SK-N-SH treated with all-trans-retinoic acid at 6 μM for 48 hours (cell line): ENCODE results near the gene LSAMP.

ENCODE experiments used
- ATAC-seq: fragments of 200-7000 bp; cut with Tn5 transposase; 3 replicates; pipeline ENCODE4 v1.9.1; 2020; ENCODE audit warnings: mild to moderate bottlenecking, moderate library complexity
- ARNTL ChIP-seq: fragments of 450-650 bp; formaldehyde crosslinking; IDR thresholded peaks from 2 replicates; pipeline ENCODE4 v1.5.0; 2020; ENCODE audit warnings: low read depth, mild to moderate bottlenecking, moderate library complexity, borderline replicate concordance
- BACH2 ChIP-seq: fragments of 250-450 bp; sonication (Bioruptor Pico); IDR thresholded peaks from 2 replicates; pipeline ENCODE4 v1.9.0; 2021; ENCODE audit warnings: mild to moderate bottlenecking, borderline replicate concordance
- CSDC2 ChIP-seq: fragments of 250-450 bp; sonication (Bioruptor Pico); IDR thresholded peaks from 2 replicates; pipeline ENCODE4 v1.5.0; 2020; ENCODE audit warnings: mild to moderate bottlenecking, moderate library complexity
- CSRNP3 ChIP-seq: fragments of 250-450 bp; sonication (Bioruptor Pico); IDR thresholded peaks from 2 replicates; pipeline ENCODE4 v1.5.1; 2021; ENCODE audit warnings: mild to moderate bottlenecking, moderate library complexity
- ESRRG ChIP-seq: fragments of 250-450 bp; sonication (Bioruptor Pico); IDR thresholded peaks from 2 replicates; pipeline ENCODE4 v1.6.1; 2021; ENCODE audit warnings: mild to moderate bottlenecking
- GLIS3 ChIP-seq: fragments of 250-450 bp; sonication (Bioruptor Pico); IDR thresholded peaks from 2 replicates; pipeline ENCODE4 v1.5.0; 2020; ENCODE audit warnings: mild to moderate bottlenecking, moderate library complexity
- ISL1 ChIP-seq: fragments of 250-450 bp; sonication (Bioruptor Pico); IDR thresholded peaks from 2 replicates; pipeline ENCODE4 v2.1.2; 2022; ENCODE audit warnings: mild to moderate bottlenecking, moderate library complexity
- OSR1 ChIP-seq: fragments of 250-450 bp; sonication (Bioruptor Pico); IDR thresholded peaks from 2 replicates; pipeline ENCODE4 v1.8.0; 2022; ENCODE audit warnings: moderate library complexity, mild to moderate bottlenecking, inconsistent platforms
- PATZ1 ChIP-seq: fragments of 250-450 bp; sonication (Bioruptor Pico); IDR thresholded peaks from 2 replicates; pipeline ENCODE4 v1.8.0; 2020; ENCODE audit warnings: mild to moderate bottlenecking, moderate library complexity, borderline replicate concordance
- PPARA ChIP-seq: fragments of 250-450 bp; sonication (Bioruptor Pico); IDR thresholded peaks from 2 replicates; pipeline ENCODE4 v1.5.0; 2020; ENCODE audit warnings: mild to moderate bottlenecking, borderline replicate concordance
- RARB ChIP-seq: fragments of 250-450 bp; sonication (Bioruptor Pico); IDR thresholded peaks from 2 replicates; pipeline ENCODE4 v1.8.0; 2021; ENCODE audit warnings: mild to moderate bottlenecking, moderate library complexity
- SNAI2 ChIP-seq: fragments of 250-450 bp; sonication (Bioruptor Pico); IDR thresholded peaks from 2 replicates; pipeline ENCODE4 v1.5.0; 2020; ENCODE audit warnings: mild to moderate bottlenecking, moderate library complexity
- TCF4 ChIP-seq: fragments of 250-450 bp; sonication (Bioruptor Pico); IDR thresholded peaks from 2 replicates; pipeline ENCODE4 v1.8.0; 2021; ENCODE audit warnings: mild to moderate bottlenecking, moderate library complexity, borderline replicate concordance
- TOX ChIP-seq: fragments of 250-450 bp; sonication (Bioruptor Pico); IDR thresholded peaks from 2 replicates; pipeline ENCODE4 v1.8.0; 2021; ENCODE audit warnings: mild to moderate bottlenecking, moderate library complexity, borderline replicate concordance
- ZC3H10 ChIP-seq: fragments of 250-450 bp; sonication (Bioruptor Pico); IDR thresholded peaks from 2 replicates; pipeline ENCODE4 v1.5.1; 2021; ENCODE audit warnings: mild to moderate bottlenecking, moderate library complexity
- ZFP30 ChIP-seq: fragments of 450-650 bp; formaldehyde crosslinking; IDR thresholded peaks from 2 replicates; pipeline ENCODE4 v1.5.0; 2022; ENCODE audit warnings: mild to moderate bottlenecking, moderate library complexity
- ZNF565 ChIP-seq: fragments of 450-650 bp; formaldehyde crosslinking; conservative IDR thresholded peaks from 2 replicates; pipeline ENCODE4 v1.5.0; 2020; ENCODE audit warnings: low read depth, mild to moderate bottlenecking, moderate library complexity
- ZNF70 ChIP-seq: fragments of 450-650 bp; formaldehyde crosslinking; IDR thresholded peaks from 2 replicates; pipeline ENCODE4 v1.5.0; 2020; ENCODE audit warnings: mild to moderate bottlenecking, moderate library complexity
- ZNF8 ChIP-seq: fragments of 450-650 bp; formaldehyde crosslinking; IDR thresholded peaks from 2 replicates; pipeline ENCODE4 v1.5.0; 2020; ENCODE audit warnings: mild to moderate bottlenecking, moderate library complexity
- TF ChIP-seq, protein P1 (sequence below): fragments of 250-450 bp; sonication (Bioruptor Pico); IDR thresholded peaks from 2 replicates; pipeline ENCODE4 v1.5.1; 2020; ENCODE audit warnings: low read depth, mild to moderate bottlenecking, moderate library complexity
- TF ChIP-seq, protein P2 (sequence below): fragments of 250-450 bp; sonication (Bioruptor Pico); IDR thresholded peaks from 2 replicates; pipeline ENCODE4 v1.8.0; 2021; ENCODE audit warnings: low read depth, mild to moderate bottlenecking, moderate library complexity, borderline replicate concordance

The LSAMP gene

GRCh38 chr3:116037954-116038911, 407.1 kb downstream of the LSAMP start:
- TF ChIP-seq ZNF8 (CRISPR knock-in tag) = no peak
- TF ChIP-seq, protein P1, sequence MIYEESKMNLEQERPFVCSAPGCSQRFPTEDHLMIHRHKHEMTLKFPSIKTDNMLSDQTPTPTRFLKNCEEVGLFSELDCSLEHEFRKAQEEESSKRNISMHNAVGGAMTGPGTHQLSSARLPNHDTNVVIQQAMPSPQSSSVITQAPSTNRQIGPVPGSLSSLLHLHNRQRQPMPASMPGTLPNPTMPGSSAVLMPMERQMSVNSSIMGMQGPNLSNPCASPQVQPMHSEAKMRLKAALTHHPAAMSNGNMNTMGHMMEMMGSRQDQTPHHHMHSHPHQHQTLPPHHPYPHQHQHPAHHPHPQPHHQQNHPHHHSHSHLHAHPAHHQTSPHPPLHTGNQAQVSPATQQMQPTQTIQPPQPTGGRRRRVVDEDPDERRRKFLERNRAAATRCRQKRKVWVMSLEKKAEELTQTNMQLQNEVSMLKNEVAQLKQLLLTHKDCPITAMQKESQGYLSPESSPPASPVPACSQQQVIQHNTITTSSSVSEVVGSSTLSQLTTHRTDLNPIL (CRISPR knock-in tag) = no peak
- TF ChIP-seq, protein P2, sequence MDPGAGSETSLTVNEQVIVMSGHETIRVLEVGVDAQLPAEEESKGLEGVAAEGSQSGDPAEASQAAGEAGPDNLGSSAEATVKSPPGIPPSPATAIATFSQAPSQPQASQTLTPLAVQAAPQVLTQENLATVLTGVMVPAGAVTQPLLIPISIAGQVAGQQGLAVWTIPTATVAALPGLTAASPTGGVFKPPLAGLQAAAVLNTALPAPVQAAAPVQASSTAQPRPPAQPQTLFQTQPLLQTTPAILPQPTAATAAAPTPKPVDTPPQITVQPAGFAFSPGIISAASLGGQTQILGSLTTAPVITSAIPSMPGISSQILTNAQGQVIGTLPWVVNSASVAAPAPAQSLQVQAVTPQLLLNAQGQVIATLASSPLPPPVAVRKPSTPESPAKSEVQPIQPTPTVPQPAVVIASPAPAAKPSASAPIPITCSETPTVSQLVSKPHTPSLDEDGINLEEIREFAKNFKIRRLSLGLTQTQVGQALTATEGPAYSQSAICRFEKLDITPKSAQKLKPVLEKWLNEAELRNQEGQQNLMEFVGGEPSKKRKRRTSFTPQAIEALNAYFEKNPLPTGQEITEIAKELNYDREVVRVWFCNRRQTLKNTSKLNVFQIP (CRISPR knock-in tag) = no peak
- no peak for TF ChIP-seq OSR1 (CRISPR knock-in tag)
- no peak for TF ChIP-seq ARNTL
- no peak for TF ChIP-seq ESRRG (CRISPR knock-in tag)
- TF ChIP-seq RARB (CRISPR knock-in tag) = no peak
- no peak for TF ChIP-seq ZNF70 (CRISPR knock-in tag)
- TF ChIP-seq ZC3H10 = no peak
- TF ChIP-seq CSDC2 (CRISPR knock-in tag) = no peak
- ATAC-seq = no peak

GRCh38 chr3:116035429-116035828, 409.9 kb downstream of the LSAMP start:
- TF ChIP-seq BACH2 (no peak), RARB (CRISPR knock-in tag) (no peak), TOX (CRISPR knock-in tag) (no peak), PATZ1 (no peak), SNAI2 (CRISPR knock-in tag) (no peak), ZNF565 (CRISPR knock-in tag) (no peak), TCF4 (CRISPR knock-in tag) (no peak), CSRNP3 (CRISPR knock-in tag) (no peak), ZNF70 (CRISPR knock-in tag) (no peak), ZFP30 (CRISPR knock-in tag) (no peak), ZC3H10 (no peak), ISL1 (CRISPR knock-in tag) (no peak), GLIS3 (no peak), ZNF8 (CRISPR knock-in tag) (no peak), OSR1 (CRISPR knock-in tag) (no peak), PPARA (CRISPR knock-in tag) (no peak), ESRRG (CRISPR knock-in tag) (no peak), CSDC2 (CRISPR knock-in tag) (no peak)
- TF ChIP-seq, protein P1 (CRISPR knock-in tag) = no peak
- TF ChIP-seq, protein P2 (CRISPR knock-in tag) = no peak

More at GRCh38 chr3:116035429-116035828, 409.9 kb downstream of the LSAMP start:
- no peak for ATAC-seq
